Type B pancreatic cell (in vitro differentiated cells): Measurements from ENCODE around the gene TBXAS1. TPM values are rescaled to one million over a fixed set of nuclear protein-coding genes. Genes with fewer than 3 reads are reported as not detected.
A peak's percentile ranks its signal among the peaks of the same experiment; 100 is the strongest.

Experiments
- DNase-seq: peaks from one replicate; pipeline ENCODE4 v3.0.0; 2021; ENCODE audit warnings: mixed read lengths; ENCODE audit not compliant: unreplicated experiment; ENCODE audit errors: extremely low spot score
- H3K27ac Mint-ChIP-seq: 2 replicates; pipeline ENCODE4 v1.8.0; 2021; ENCODE audit warnings: mild to moderate bottlenecking, mixed read lengths
- H3K27me3 Mint-ChIP-seq: 2 replicates; pipeline ENCODE4 v1.8.0; 2021; ENCODE audit warnings: mixed read lengths
- H3K36me3 Mint-ChIP-seq: 2 replicates; pipeline ENCODE4 v1.8.0; 2021; ENCODE audit warnings: mixed read lengths
- H3K4me1 Mint-ChIP-seq: one replicate; pipeline ENCODE4 v1.8.0; 2021; ENCODE audit warnings: mixed read lengths; ENCODE audit not compliant: unreplicated experiment
- H3K4me3 Mint-ChIP-seq: 2 replicates; pipeline ENCODE4 v1.8.0; 2021; ENCODE audit warnings: mild to moderate bottlenecking, mixed read lengths
- H3K9me3 Mint-ChIP-seq: 2 replicates; pipeline ENCODE4 v1.8.0; 2021; ENCODE audit warnings: mixed read lengths
- total RNA-seq: library from RNA; stranded (reverse); gene quantifications from 2 replicates; pipeline ENCODE4 v1.2.1, GENCODE V29; 2021; ENCODE audit warnings: low replicate concordance
- TF ChIP-seq, protein P1 (sequence below): fragments of 200-600 bp; sonication (generic); conservative IDR thresholded peaks from 2 replicates; pipeline ENCODE4 v1.5.0; 2021; ENCODE audit warnings: antibody characterized with exemption, mild to moderate bottlenecking

Gene TBXAS1
- total RNA-seq, 1 donor from 2014 or later: 5.8 TPM

DNA sequence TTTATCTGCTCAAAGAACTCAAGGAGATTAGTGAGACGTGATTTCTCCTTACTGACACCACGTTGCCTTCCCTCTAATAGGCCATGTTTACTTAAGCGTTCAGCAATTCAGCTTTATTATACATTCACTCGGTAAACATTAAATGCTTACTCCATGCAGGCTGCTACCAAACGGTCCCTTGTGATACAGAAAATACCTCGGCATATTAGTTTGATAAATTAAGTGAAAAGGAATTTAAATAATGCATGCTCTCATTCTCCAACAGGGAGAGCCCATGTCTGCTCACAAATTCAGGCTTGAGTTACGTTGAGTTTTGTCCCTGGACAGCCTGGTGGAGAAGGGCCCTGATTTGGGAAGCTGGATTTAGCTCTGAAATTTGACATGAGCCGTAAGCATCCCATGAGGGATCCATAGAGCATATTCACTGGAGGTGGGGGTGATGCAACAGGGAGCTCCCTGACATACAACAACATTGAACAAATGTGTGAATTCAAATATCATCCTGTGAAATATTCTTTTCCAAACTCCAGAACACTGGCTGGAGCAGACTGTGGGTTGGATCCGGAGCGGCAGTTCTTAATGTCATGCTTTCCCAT lies 86.3 kb downstream of the TBXAS1 start:
- Mint-ChIP-seq H3K4me3 (no peak overlapping the region), H3K4me1 (peaks cover 9% of the 10 kb centered on the region), H3K27me3 (no peaks in the 10 kb centered on the region), H3K27ac (no peak overlapping the region), H3K9me3 (no peaks in the 10 kb centered on the region), H3K36me3 (no peaks in the 10 kb centered on the region)
- TF ChIP-seq, protein P1, sequence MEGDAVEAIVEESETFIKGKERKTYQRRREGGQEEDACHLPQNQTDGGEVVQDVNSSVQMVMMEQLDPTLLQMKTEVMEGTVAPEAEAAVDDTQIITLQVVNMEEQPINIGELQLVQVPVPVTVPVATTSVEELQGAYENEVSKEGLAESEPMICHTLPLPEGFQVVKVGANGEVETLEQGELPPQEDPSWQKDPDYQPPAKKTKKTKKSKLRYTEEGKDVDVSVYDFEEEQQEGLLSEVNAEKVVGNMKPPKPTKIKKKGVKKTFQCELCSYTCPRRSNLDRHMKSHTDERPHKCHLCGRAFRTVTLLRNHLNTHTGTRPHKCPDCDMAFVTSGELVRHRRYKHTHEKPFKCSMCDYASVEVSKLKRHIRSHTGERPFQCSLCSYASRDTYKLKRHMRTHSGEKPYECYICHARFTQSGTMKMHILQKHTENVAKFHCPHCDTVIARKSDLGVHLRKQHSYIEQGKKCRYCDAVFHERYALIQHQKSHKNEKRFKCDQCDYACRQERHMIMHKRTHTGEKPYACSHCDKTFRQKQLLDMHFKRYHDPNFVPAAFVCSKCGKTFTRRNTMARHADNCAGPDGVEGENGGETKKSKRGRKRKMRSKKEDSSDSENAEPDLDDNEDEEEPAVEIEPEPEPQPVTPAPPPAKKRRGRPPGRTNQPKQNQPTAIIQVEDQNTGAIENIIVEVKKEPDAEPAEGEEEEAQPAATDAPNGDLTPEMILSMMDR: no peak
- DNase-seq: no peak

DNA sequence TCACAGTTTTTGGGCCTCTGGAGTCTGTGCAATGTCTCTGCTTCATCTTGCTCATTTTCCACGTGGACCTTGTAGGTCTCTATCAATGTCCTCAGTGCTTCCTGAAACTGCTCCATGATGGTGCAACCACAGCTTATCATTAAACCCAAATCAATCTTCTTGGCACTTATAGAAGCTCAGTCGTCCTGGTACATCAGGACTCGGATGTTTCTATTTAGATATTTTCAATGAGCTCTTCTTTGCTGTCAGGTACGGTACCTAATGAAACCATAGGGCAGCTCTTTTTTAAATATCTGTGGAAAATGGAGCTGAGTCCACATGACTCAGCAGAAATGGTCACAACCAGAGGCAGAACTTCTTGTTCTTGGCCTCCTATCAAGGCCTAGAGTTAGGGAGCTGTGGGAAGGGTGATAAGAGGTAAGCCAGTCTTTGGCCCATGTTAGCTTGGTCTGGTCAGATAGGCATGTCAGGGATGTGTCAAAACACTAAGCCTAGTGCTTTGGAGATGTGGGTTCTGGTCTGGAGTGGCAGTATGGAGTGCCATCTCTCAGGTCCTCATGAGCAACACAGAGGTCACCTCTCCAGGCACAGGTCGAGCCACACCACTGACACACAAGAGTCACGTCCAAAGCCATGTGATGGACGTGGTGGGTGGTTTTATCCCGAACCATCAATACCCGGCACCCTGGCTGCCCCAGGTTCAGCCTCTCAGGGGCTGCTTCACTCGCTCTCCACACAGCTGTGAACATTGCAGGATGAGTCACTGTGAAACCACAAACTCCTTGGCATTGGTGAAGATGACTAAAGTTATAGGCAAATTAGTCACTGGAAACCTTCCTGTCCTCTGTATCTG lies 87.0 kb downstream of the TBXAS1 start:
- TF ChIP-seq, protein P1: no peak
- no peak for DNase-seq
- peaks cover 2% of the 10 kb centered on the region for H3K27me3 Mint-ChIP-seq

DNA sequence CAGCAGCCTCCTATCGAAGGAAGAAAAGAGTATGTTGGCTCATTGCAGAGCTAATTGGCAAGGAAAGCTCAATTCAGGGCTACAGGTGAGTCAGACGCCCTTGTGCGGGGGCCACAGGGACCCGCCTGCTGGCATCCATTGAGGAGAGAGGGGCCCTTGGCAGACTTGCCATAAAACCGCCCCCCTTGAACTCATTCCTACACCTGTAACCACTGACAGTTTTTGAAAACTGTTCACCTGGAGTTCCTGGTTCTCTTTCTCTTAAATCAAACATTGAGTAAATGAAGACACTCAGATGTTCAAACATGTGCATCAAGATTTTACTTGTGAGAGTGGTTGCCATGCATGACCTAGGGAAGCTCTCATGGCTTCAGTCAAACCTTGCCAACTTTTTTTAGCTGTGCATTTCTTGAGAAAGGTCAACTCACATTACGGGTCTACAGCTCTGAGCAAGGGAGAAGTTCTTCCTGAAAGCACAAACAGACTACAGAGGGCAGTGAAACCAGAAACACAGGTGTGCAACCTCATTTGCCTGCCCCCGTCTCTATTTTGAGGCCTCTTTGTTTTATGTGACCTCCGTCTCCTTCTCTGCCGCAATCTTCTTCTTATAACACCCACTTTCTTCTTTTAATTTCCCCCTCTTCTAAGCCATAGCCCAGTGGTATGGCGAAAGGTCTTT lies 87.8 kb downstream of the TBXAS1 start:
- no peak overlapping the region for H3K27ac Mint-ChIP-seq
- DNase-seq: no peak
- TF ChIP-seq, protein P1: no peak
- H3K36me3 Mint-ChIP-seq: no peaks in the 10 kb centered on the region
- H3K4me1 Mint-ChIP-seq: peaks cover 9% of the 10 kb centered on the region
- H3K4me3 Mint-ChIP-seq: no peak overlapping the region
- no peaks in the 10 kb centered on the region for H3K9me3 Mint-ChIP-seq
- H3K27me3 Mint-ChIP-seq: peaks cover 3% of the 10 kb centered on the region

More for the DNA sequence above, 87.0 kb downstream of the TBXAS1 start:
- no peaks in the 10 kb centered on the region for H3K9me3 Mint-ChIP-seq
- no peak overlapping the region for H3K4me3 Mint-ChIP-seq
- no peak overlapping the region for H3K27ac Mint-ChIP-seq
- H3K36me3 Mint-ChIP-seq: no peaks in the 10 kb centered on the region
- H3K4me1 Mint-ChIP-seq: peaks cover 9% of the 10 kb centered on the region

DNA sequence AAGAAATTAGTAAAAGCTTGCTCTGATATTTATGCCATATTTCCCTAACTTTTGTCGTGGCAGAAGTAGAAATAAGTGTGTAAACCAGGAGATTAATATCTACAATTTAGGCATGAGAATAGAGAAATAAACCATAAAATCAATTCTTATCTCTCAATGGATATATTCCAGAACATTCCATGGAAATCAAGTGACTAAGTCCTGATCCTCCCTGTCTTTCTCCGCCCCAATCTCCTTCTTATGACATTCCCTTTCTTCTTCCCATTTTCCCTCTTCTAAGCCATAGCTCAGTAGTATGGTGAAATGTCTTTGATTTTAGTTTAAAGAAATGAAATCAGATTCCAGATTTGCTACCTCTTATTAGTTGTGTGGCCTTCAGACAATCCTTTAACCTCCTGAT lies 88.8 kb downstream of the TBXAS1 start:
- no peaks in the 10 kb centered on the region for H3K36me3 Mint-ChIP-seq
- TF ChIP-seq, protein P1: no peak
- no peaks in the 10 kb centered on the region for H3K9me3 Mint-ChIP-seq
- H3K27me3 Mint-ChIP-seq: peaks cover 3% of the 10 kb centered on the region
- no peak overlapping the region for H3K4me3 Mint-ChIP-seq
- no peak overlapping the region for H3K27ac Mint-ChIP-seq
- no peak for DNase-seq
- H3K4me1 Mint-ChIP-seq: peaks cover 9% of the 10 kb centered on the region

DNA sequence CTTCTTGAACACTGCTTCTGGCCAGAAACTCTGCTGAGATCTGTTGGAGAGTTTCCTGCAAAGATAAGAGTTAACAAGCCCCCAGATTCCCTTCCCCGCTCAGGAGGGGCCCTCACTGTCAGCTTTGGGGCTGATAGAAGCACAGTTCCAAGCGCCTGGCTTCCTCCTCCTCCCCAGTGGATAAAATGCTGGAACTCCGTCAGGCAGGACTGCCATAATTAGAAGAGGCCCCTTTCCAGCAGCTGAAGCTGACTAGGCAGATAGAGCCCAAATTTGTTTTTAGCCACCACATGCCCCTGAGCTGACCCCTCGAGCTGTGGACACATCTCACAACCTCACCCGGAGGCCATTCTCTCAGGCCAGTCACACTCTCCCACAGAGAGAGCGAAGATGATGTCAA lies 89.4 kb downstream of the TBXAS1 start:
- Mint-ChIP-seq H3K9me3 (no peaks in the 10 kb centered on the region), H3K36me3 (no peaks in the 10 kb centered on the region), H3K27ac (peak overlapping the region; percentile 24), H3K27me3 (peaks cover 3% of the 10 kb centered on the region), H3K4me1 (peaks cover 4% of the 10 kb centered on the region), H3K4me3 (no peak overlapping the region)
- DNase-seq: no peak
- TF ChIP-seq, protein P1: no peak
